GM12875 (cell line): ENCODE data around the gene EGLN1.

Experiments used
- H3K4me3 ChIP-seq: one replicate; pipeline ENCODE4 v1.5.1; 2011; ENCODE audit warnings: low read depth, low read length, control low read depth
- TF ChIP-seq, protein P1 (sequence below): IDR thresholded peaks from 2 replicates; pipeline ENCODE4 v1.5.1; 2011; ENCODE audit warnings: low read depth, mild to moderate bottlenecking, control low read depth, inconsistent platforms, low read length, moderate library complexity, borderline replicate concordance; ENCODE audit not compliant: insufficient read depth

EGLN1 gene

DNA sequence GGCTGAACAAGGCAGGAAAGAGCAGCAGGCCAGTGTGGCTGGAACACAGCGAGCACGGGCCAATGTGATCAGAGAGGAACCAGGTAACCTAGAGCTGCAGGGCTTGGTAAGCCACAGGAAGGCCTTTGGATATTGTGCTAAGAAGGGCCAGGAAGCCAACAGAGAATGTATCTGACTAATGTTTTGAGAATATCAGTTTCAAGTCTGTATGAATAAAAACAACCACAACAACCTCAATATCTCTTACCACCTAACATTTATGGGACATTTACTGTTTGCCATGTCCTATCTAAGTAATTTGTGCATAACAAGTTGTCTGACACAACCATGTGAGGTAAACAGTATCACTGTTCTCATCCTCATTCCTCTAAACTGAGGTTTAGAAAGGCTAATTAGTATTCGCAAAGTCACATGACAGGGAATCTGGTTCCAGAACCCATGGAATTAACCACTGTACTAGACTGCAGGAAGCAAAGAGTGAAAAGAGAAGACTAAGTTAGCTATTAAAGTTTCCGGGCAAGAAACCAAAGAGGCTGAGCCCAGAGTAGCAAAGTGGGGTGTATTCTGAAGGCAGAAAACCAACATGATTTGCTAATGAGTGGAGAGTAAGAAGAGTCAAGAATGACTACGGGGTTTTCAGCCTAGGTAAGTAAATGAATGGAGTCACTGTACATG lies 45.1 kb downstream of the EGLN1 start:
- TF ChIP-seq, protein P1, sequence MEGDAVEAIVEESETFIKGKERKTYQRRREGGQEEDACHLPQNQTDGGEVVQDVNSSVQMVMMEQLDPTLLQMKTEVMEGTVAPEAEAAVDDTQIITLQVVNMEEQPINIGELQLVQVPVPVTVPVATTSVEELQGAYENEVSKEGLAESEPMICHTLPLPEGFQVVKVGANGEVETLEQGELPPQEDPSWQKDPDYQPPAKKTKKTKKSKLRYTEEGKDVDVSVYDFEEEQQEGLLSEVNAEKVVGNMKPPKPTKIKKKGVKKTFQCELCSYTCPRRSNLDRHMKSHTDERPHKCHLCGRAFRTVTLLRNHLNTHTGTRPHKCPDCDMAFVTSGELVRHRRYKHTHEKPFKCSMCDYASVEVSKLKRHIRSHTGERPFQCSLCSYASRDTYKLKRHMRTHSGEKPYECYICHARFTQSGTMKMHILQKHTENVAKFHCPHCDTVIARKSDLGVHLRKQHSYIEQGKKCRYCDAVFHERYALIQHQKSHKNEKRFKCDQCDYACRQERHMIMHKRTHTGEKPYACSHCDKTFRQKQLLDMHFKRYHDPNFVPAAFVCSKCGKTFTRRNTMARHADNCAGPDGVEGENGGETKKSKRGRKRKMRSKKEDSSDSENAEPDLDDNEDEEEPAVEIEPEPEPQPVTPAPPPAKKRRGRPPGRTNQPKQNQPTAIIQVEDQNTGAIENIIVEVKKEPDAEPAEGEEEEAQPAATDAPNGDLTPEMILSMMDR: no peak
- no peak overlapping the region for H3K4me3 ChIP-seq

DNA sequence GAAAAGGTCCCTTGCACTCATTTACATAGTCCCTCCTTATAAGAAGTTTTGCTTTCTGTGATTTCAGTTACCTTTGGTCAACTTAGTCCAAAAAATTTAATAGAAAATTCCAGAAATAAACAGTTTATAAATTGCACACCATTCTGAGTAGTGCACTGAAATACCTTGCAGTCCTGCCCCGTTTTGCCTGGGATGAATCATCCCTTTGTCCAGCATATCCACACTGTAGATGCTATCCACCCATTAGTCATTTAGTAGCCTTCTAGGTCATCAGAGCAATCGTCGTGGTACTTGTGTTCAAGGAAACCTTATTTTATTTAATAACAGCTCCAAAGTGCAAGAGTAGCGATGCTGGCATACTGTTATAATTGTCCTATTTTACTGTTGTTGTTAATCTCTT lies 46.0 kb downstream of the EGLN1 start:
- TF ChIP-seq, protein P1: no peak
- H3K4me3 ChIP-seq: no peak overlapping the region

DNA sequence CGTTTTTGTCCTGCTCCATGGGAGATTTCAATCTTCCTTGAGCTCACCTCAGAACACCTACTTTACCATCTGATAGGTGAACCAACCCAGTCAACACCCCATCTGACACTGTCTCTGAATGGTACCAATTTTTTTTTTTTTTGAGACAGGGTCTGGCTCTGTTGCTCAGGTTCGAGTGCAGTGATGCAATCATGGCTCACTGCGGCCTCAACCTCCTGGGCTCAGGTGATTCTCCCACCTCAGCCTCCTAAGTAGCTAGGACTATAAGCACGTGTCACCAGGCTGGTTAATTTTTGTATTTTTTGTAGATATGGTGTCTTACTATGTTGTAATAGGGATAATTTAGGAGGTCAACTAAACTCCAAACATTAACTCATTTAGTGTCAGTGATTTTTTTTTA lies 47.7 kb downstream of the EGLN1 start:
- H3K4me3 ChIP-seq: no peak overlapping the region
- TF ChIP-seq, protein P1: no peak

- TF ChIP-seq, protein P1: no peak
- H3K4me3 ChIP-seq: no peak overlapping the region
Measured at GRCh38 chr1:231372501-231372900, 49.6 kb downstream of the EGLN1 start.

DNA sequence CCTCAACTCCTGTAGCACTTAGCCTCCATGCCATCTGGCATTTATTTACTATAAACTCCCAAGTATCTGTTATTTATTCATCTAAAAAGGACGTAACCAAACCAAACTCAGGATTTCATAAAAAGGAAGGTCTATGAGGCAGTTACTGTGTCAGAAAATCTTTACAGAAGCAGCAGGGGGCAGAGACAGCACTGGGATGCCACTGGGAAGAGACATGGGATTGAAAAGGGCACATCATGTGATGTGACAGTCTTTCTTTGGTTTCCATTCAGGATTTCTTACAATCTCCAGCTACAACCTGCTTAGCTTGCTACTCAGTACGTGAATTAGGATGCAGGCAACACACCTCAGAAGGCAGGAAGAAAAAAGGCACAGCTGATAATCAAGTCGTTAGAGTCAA lies 52.8 kb downstream of the EGLN1 start:
- TF ChIP-seq, protein P1: no peak

GRCh38 chr1:231364192-231364591 lies 57.9 kb downstream of the EGLN1 start:
- no peak overlapping the region for H3K4me3 ChIP-seq
- TF ChIP-seq, protein P1: no peak

More for the DNA sequence above, 52.8 kb downstream of the EGLN1 start:
- H3K4me3 ChIP-seq: no peak overlapping the region

- TF ChIP-seq, protein P1: no peak
- no peak overlapping the region for H3K4me3 ChIP-seq
Measured at GRCh38 chr1:231363624-231364023, 58.5 kb downstream of the EGLN1 start.
